H1 (cell line): ENCODE data around the gene PXDN. TPM values are rescaled to one million over a fixed set of nuclear protein-coding genes. Genes with fewer than 3 reads are reported as not detected.

Source experiments
- CTCF ChIA-PET: fragments of 300-600 bp; sonication (Branson Sonifier 250); formaldehyde crosslinking; loops from one replicate; lab custom pipeline; 2021; ENCODE audit not compliant: partially characterized antibody; lab: Charles Lee
- POLR2A ChIA-PET: fragments of 300-600 bp; sonication (Branson Sonifier 250); formaldehyde crosslinking; loops from one replicate; lab custom pipeline; 2021; ENCODE audit warnings: inconsistent platforms; ENCODE audit not compliant: partially characterized antibody; lab: Charles Lee
- DNase-seq, 2 experiments: peaks; one replicate each; pipeline versions ENCODE4 v3.0.0 to v3.0.0-alpha.2; 2010 to 2022; ENCODE audit warnings: low spot score in 2 of 2, low read depth in 1 of 2, mixed read lengths in 1 of 2
- FAIRE-seq: peaks from 2 replicates; lab custom pipeline; 2011; peaks lifted over from hg19 to GRCh38; lab: Jason Lieb, UNC
- H2AFZ ChIP-seq: 2 replicates; pipeline ENCODE4 v1.8.1; 2012; ENCODE audit warnings: low read length, inconsistent platforms
- H2AK5ac ChIP-seq: 2 replicates; pipeline ENCODE4 v1.6.1; 2013; ENCODE audit warnings: low read depth, low read length
- H2BK120ac ChIP-seq: replicated peaks from 2 replicates; pipeline ENCODE3; 2013; ENCODE audit warnings: low read depth, low read length, inconsistent platforms
- H2BK12ac ChIP-seq: 2 replicates; pipeline ENCODE4 v1.6.1; 2013; ENCODE audit warnings: low read depth, low read length
- H2BK15ac ChIP-seq: 2 replicates; pipeline ENCODE4 v1.6.1; 2013; ENCODE audit warnings: low read length
- H2BK20ac ChIP-seq: 2 replicates; pipeline ENCODE4 v1.6.1; 2013; ENCODE audit warnings: low read length
- H2BK5ac ChIP-seq: 2 replicates; pipeline ENCODE4 v1.6.1; 2013; ENCODE audit warnings: low read depth, low read length
- H3K14ac ChIP-seq: 2 replicates; pipeline ENCODE4 v1.6.1; 2013; ENCODE audit warnings: inconsistent platforms; ENCODE audit not compliant: insufficient read length
- H3K18ac ChIP-seq: 2 replicates; pipeline ENCODE4 v1.6.1; 2013; ENCODE audit warnings: low read length; ENCODE audit errors: extremely low read depth
- H3K23ac ChIP-seq: 2 replicates; pipeline ENCODE4 v1.6.1; 2013; ENCODE audit warnings: inconsistent platforms; ENCODE audit not compliant: insufficient read length
- H3K23me2 ChIP-seq: 2 replicates; pipeline ENCODE4 v1.6.1; 2013; ENCODE audit warnings: low read depth, low read length
- H3K27ac ChIP-seq: 2 replicates; pipeline ENCODE4 v1.6.1; 2011; ENCODE audit warnings: low read depth, low read length, inconsistent platforms
- H3K27me3 ChIP-seq, 4 experiments: replicated peaks in 1 of 4; 1 replicate in 1 of 4; 2 replicates in 3 of 4; pipeline versions ENCODE4 v1.6.1 to v1.8.1; 2011 to 2013; ENCODE audit warnings: low read length in 3 of 4, mild to moderate bottlenecking in 3 of 4, inconsistent platforms in 2 of 4, mixed read lengths in 2 of 4, moderate library complexity in 1 of 4; ENCODE audit not compliant: control insufficient read depth in 3 of 4, insufficient read depth in 3 of 4; ENCODE audit errors: extremely low read depth in 1 of 4
- H3K36me3 ChIP-seq, 4 experiments: 2 replicates each; pipeline versions ENCODE4 v1.6.1 to v1.8.1; 2011 to 2013; ENCODE audit warnings: mild to moderate bottlenecking in 4 of 4, low read length in 3 of 4, moderate library complexity in 2 of 4, control low read depth in 1 of 4, inconsistent platforms in 1 of 4; ENCODE audit not compliant: insufficient read depth in 4 of 4, control insufficient read depth in 2 of 4
- H3K4ac ChIP-seq: replicated peaks from 2 replicates; pipeline ENCODE3; 2013; ENCODE audit warnings: low read length, low read depth, mixed read lengths, inconsistent platforms; ENCODE audit not compliant: insufficient read length
- H3K4me1 ChIP-seq, 4 experiments: replicated peaks in 1 of 4; 1 replicate in 1 of 4; 2 replicates in 3 of 4; pipeline versions ENCODE4 v1.6.1 to v1.8.1; 2011 to 2013; ENCODE audit warnings: low read length in 3 of 4, inconsistent platforms in 2 of 4, mixed read lengths in 1 of 4; ENCODE audit not compliant: insufficient read depth in 4 of 4, control insufficient read depth in 3 of 4
- H3K4me2 ChIP-seq, 2 experiments: 2 replicates each; pipeline versions ENCODE4 v1.6.1 to v1.8.1; 2011 to 2013; ENCODE audit warnings: low read depth in 2 of 2, low read length in 2 of 2, control low read depth in 1 of 2, inconsistent platforms in 1 of 2, mild to moderate bottlenecking in 1 of 2; ENCODE audit not compliant: insufficient read depth in 1 of 2
- H3K4me3 ChIP-seq, 4 experiments: fragments of 200-600, 300-600 bp in 1 of 4; sonication (generic), shearing (Covaris generic), sonication (Bioruptor Twin) in 1 of 4; 2 replicates each; pipeline versions ENCODE4 v1.5.1 to v1.8.1; 2011 to 2016; ENCODE audit warnings: low read length in 4 of 4, low read depth in 3 of 4, control low read depth in 2 of 4, inconsistent platforms in 2 of 4, mild to moderate bottlenecking in 2 of 4, mixed read lengths in 1 of 4, moderate library complexity in 1 of 4; ENCODE audit not compliant: insufficient read depth in 2 of 4; ENCODE audit errors: extremely low read depth in 1 of 4
- H3K56ac ChIP-seq: replicated peaks from 2 replicates; pipeline ENCODE3; 2013; ENCODE audit warnings: low read depth, mild to moderate bottlenecking, mixed read lengths, low read length, inconsistent platforms; ENCODE audit not compliant: insufficient read length
- H3K79me1 ChIP-seq: 2 replicates; pipeline ENCODE4 v1.6.1; 2013; ENCODE audit warnings: low read depth, low read length, control low read depth
- H3K79me2 ChIP-seq, 2 experiments: 2 replicates each; pipeline versions ENCODE4 v1.6.1 to v1.8.1; 2012 to 2013; ENCODE audit warnings: low read length in 2 of 2, mild to moderate bottlenecking in 2 of 2, inconsistent platforms in 1 of 2; ENCODE audit not compliant: insufficient read depth in 2 of 2, control insufficient read depth in 1 of 2
- H3K9ac ChIP-seq, 4 experiments: replicated peaks in 1 of 4; 1 replicate in 1 of 4; 2 replicates in 3 of 4; pipeline versions ENCODE4 v1.6.1 to v1.8.1; 2011 to 2013; ENCODE audit warnings: low read depth in 3 of 4, low read length in 3 of 4, control low read depth in 2 of 4, mild to moderate bottlenecking in 2 of 4, moderate library complexity in 2 of 4, inconsistent platforms in 1 of 4; ENCODE audit errors: extremely low read depth in 1 of 4
- H3K9me3 ChIP-seq, 2 experiments: 2 replicates each; pipeline versions ENCODE4 v1.6.1 to v1.8.1; 2012 to 2013; ENCODE audit warnings: mild to moderate bottlenecking in 2 of 2, moderate library complexity in 2 of 2, control low read depth in 1 of 2, inconsistent platforms in 1 of 2, low read depth in 1 of 2, low read length in 1 of 2, mixed read lengths in 1 of 2; ENCODE audit not compliant: insufficient read depth in 2 of 2
- H4K20me1 ChIP-seq, 2 experiments: replicated peaks in 1 of 2; 2 replicates each; pipeline versions ENCODE3 to v1.8.1; 2011 to 2013; ENCODE audit warnings: inconsistent platforms in 2 of 2, low read length in 2 of 2, mild to moderate bottlenecking in 1 of 2; ENCODE audit not compliant: insufficient read depth in 2 of 2, control insufficient read depth in 1 of 2
- H4K5ac ChIP-seq: 2 replicates; pipeline ENCODE4 v1.6.1; 2013; ENCODE audit warnings: low read length, low read depth, mixed read lengths, inconsistent platforms; ENCODE audit not compliant: insufficient read length
- H4K8ac ChIP-seq: 2 replicates; pipeline ENCODE4 v1.8.0; 2013; ENCODE audit warnings: mild to moderate bottlenecking, moderate library complexity, low read length, inconsistent platforms; ENCODE audit not compliant: insufficient read depth; ENCODE audit errors: extremely low read depth
- H4K91ac ChIP-seq: replicated peaks from 2 replicates; pipeline ENCODE3; 2013; ENCODE audit warnings: low read length, mixed read lengths, inconsistent platforms; ENCODE audit not compliant: insufficient read length
- CTBP2 ChIP-seq: IDR thresholded peaks from 2 replicates; pipeline ENCODE4 v1.7.0; 2011; ENCODE audit warnings: borderline replicate concordance, mild to moderate bottlenecking, moderate library complexity, mixed read lengths, low read length; ENCODE audit not compliant: insufficient read depth, insufficient read length
- GTF2F1 ChIP-seq: IDR thresholded peaks from 2 replicates; pipeline ENCODE4 v1.6.1; 2012; ENCODE audit warnings: low read depth, low read length, improper control_type of control experiment, borderline replicate concordance
- HDAC6 ChIP-seq: IDR thresholded peaks from one replicate; pipeline ENCODE4 v1.7.1; 2012; ENCODE audit warnings: low read depth, mild to moderate bottlenecking, inconsistent platforms, low read length, moderate library complexity
- KDM1A ChIP-seq: fragments of 200-600, 300-600 bp; sonication (generic); IDR thresholded peaks from 2 replicates; pipeline ENCODE4 v1.7.1; 2016; ENCODE audit warnings: mild to moderate bottlenecking, low read length, borderline replicate concordance
- KDM4A ChIP-seq: IDR thresholded peaks from one replicate; pipeline ENCODE4 v1.7.1; 2012; ENCODE audit warnings: low read depth, mild to moderate bottlenecking, moderate library complexity, low read length, inconsistent platforms; ENCODE audit not compliant: severe bottlenecking
- MAFK ChIP-seq: IDR thresholded peaks from 2 replicates; pipeline ENCODE4 v1.6.1; 2012; ENCODE audit warnings: low read depth, mild to moderate bottlenecking, improper control_type of control experiment, low read length
- PHF8 ChIP-seq: fragments of 200-600 bp; sonication (generic); conservative IDR thresholded peaks from 2 replicates; pipeline ENCODE4 v1.7.1; 2012; ENCODE audit warnings: low read depth, mild to moderate bottlenecking, inconsistent platforms, low read length, moderate library complexity
- SIX5 ChIP-seq: IDR thresholded peaks from 2 replicates; pipeline ENCODE4 v1.6.1; 2011; ENCODE audit warnings: mild to moderate bottlenecking, low read depth, low read length
- SUZ12 ChIP-seq: fragments of 200-600 bp; sonication (generic); IDR thresholded peaks from 2 replicates; pipeline ENCODE4 v1.6.1; 2012; ENCODE audit warnings: mild to moderate bottlenecking, inconsistent platforms, low read length, moderate library complexity, mixed read lengths
- ZNF274 ChIP-seq: IDR thresholded peaks from 2 replicates; pipeline ENCODE4 v1.7.0; 2012; ENCODE audit warnings: low read length, borderline replicate concordance; ENCODE audit errors: extremely low read depth
- WGBS, 2 experiments: shearing (Covaris generic) in 1 of 2; methylation state at CpG; one replicate each; pipeline versions ENCODE4 v1.1.6 to v1.1.7; 2013 to 2015; ENCODE audit warnings: low lambda C conversion rate in 2 of 2, mixed read lengths in 2 of 2, inconsistent platforms in 1 of 2, low coverage in 1 of 2, missing lambda C conversion rate in 1 of 2; ENCODE audit not compliant: insufficient replicate concordance in 2 of 2, insufficient coverage in 1 of 2, insufficient read length in 1 of 2; ENCODE audit errors: extremely low coverage in 1 of 2, missing lambda C conversion rate in 1 of 2; 5-methylcytosine and 5-hydroxymethylcytosine counted together
- polyA plus RNA-seq, 7 experiments: library from polyadenylated mRNA; depleted of rRNA in 3 of 7; stranded (reverse) in 5 of 7; unstranded in 2 of 7; fragments of >200 nt in 5 of 7; fragments of 200-250 nt in 2 of 7; gene quantifications; 1 replicate in 5 of 7; 2 replicates in 1 of 7; 4 replicates in 1 of 7; pipeline versions ENCODE4 v1.2.1 to v1.2.3, GENCODE V29; 2011 to 2013; ENCODE audit warnings: missing spikeins in 2 of 7, mixed read lengths in 2 of 7
- total RNA-seq: library from RNA; stranded (reverse); fragmentation: NEBNext Ultra II Directional; extraction: Animal tissue kit (Norgen Biotek cat#: 25700); gene quantifications from 2 replicates; pipeline ENCODE4 v1.2.1, GENCODE V29; 2021
- TF ChIP-seq, protein P1 (sequence below): IDR thresholded peaks from 2 replicates; pipeline ENCODE4 v1.6.1; 2011; ENCODE audit warnings: low read depth, mild to moderate bottlenecking, low read length; ENCODE audit not compliant: insufficient read depth

Gene PXDN
- total and polyA plus RNA-seq, 2 of the 8 experiments (the other 6 are each of a cell fraction or from before 2014, with no cell fraction given) = 104 to 141 TPM

DNA sequence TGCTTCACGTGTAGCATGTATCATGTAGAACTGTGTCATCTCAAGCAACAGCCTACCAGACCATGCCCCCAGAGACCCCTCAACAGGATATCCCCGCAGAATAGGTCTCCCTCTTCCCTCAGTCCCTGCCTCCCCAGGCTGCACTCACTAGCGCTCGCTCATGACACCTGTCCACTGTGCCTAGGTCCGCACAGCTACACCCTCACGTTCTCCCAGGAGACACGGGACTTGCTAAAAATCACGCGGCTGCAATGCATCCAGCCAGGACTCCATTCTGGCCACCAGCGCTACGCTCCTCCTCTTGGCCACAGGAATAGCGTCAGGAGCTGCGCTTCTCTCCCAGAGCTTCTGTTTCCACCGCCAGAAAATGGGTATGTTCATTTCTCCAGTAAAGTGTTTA is 2.5 kb downstream of the PXDN start:
- Histone ChIP-seq H2BK15ac (no peak overlapping the region), H3K56ac (no peak overlapping the region), H3K79me2 (peaks cover 7 to 56% of the 10 kb centered on the region in 2 experiments), H4K20me1 (peaks cover 0 to 20% of the 10 kb centered on the region in 2 experiments), H3K36me3 (no peaks in the 10 kb centered on the region; a peak in 1 of 8 replicates), H3K79me1 (peaks cover 9% of the 10 kb centered on the region), H4K5ac (no peak overlapping the region), H2BK20ac (0 out of 2 replicates have a peak overlapping the region, but pooled peaks have one; percentile 38), H3K4ac (no peak overlapping the region), H2AFZ (no peak overlapping the region), H2BK12ac (peak overlapping the region; percentile 32; the same call in 1 of the 2 replicates), H3K4me1 (peaks cover 1 to 24% (median 6%) of the 10 kb centered on the region in 4 experiments; a peak in 5 of 7 replicates), H2BK5ac (no peak overlapping the region), H4K8ac (no peak overlapping the region; the same call in 1 of the 2 replicates), H3K27me3 (peaks cover 0 to 16% (median 10%) of the 10 kb centered on the region in 4 experiments; a peak in 5 of 7 replicates), H3K9me3 (no peaks in the 10 kb centered on the region), H3K14ac (no peak overlapping the region), H3K23me2 (peaks cover 2% of the 10 kb centered on the region; the same call in 1 of the 2 replicates), H3K4me3 (peak overlapping the region in 1 of 4 experiments; percentile 94; a peak in 1 of 8 replicates), H3K23ac (no peak overlapping the region), H3K9ac (no peak overlapping the region), H2AK5ac (no peak overlapping the region), H3K18ac (no peak overlapping the region), H4K91ac (no peak overlapping the region), H3K4me2 (peak overlapping the region; percentile 67 to 73; a peak in 3 of 4 replicates), H2BK120ac (no peak overlapping the region), H3K27ac (no peak overlapping the region)
- ChIA-PET CTCF (interaction anchor here (0.9 to 2.6 kb wide), 18 partner anchors 9 to 191 kb away, joined by 3 to 18 read pairs (median 4); no protein-coding TSS in a partner anchor), POLR2A (interaction anchor here (1.1 to 2.4 kb wide), 10 partner anchors 9 to 148 kb away, joined by 3 to 8 read pairs (median 4); no protein-coding TSS in a partner anchor)
- WGBS, 2 experiments = 85% methylated on average over 14 of the region's 14 CpGs; no CpG with 5 or more reads in 1 of the 2 experiments
- no peak for FAIRE-seq
- DNase-seq = peak in 1 of 2 experiments; percentile 43
- TF ChIP-seq, protein P1, sequence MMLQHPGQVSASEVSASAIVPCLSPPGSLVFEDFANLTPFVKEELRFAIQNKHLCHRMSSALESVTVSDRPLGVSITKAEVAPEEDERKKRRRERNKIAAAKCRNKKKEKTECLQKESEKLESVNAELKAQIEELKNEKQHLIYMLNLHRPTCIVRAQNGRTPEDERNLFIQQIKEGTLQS = no peak
- TF ChIP-seq CTBP2 = no peak
- no peak for TF ChIP-seq GTF2F1
- TF ChIP-seq MAFK = no peak
- no peak for TF ChIP-seq PHF8
- TF ChIP-seq SIX5 = no peak
- no peak for TF ChIP-seq HDAC6
- TF ChIP-seq KDM1A = no peak
- TF ChIP-seq KDM4A = no peak
- no peak for TF ChIP-seq SUZ12
- TF ChIP-seq ZNF274 = no peak
